Breast epithelium (tissue), 4 donors: ENCODE data around the gene BSN. TPM values are rescaled to one million over a fixed set of nuclear protein-coding genes. Genes with fewer than 3 reads are reported as not detected.

ENCODE experiments used
- DNase-seq, 2 donors: peaks; one replicate each; pipeline ENCODE4 v3.0.0-alpha.2; 2019; ENCODE audit warnings: low spot score in 2 of 2
- H3K27ac ChIP-seq, 2 donors: fragments of 200-600 bp; sonication (generic) in 1 of 2; one replicate each; pipeline ENCODE4 v1.5.1; 2016 to 2019; ENCODE audit warnings: mild to moderate bottlenecking in 1 of 2
- H3K27me3 ChIP-seq, 2 donors: fragments of 200-600 bp; sonication (generic) in 1 of 2; one replicate each; pipeline versions ENCODE4 v1.5.1 to v1.6.0; 2017 to 2019; ENCODE audit warnings: control low read depth in 1 of 2, mild to moderate bottlenecking in 1 of 2
- H3K36me3 ChIP-seq: fragments of 200-600 bp; one replicate; pipeline ENCODE4 v1.5.1; 2019
- H3K4me1 ChIP-seq, 2 donors: fragments of 200-600 bp; sonication (generic); one replicate each; pipeline ENCODE4 v1.5.1; 2016 to 2019; ENCODE audit warnings: control low read depth in 1 of 2
- H3K4me3 ChIP-seq, 3 donors: fragments of 200-600 bp; sonication (generic); 1 replicate in 2 of 3; 2 replicates in 1 of 3; pipeline ENCODE4 v1.5.1; 2016 to 2019; ENCODE audit warnings: mild to moderate bottlenecking in 3 of 3, moderate library complexity in 2 of 3
- H3K9me3 ChIP-seq, 2 donors: fragments of 200-600 bp; sonication (generic) in 1 of 2; one replicate each; pipeline ENCODE4 v1.5.1; 2016 to 2019; ENCODE audit warnings: control low read depth in 1 of 2
- POLR2A ChIP-seq: fragments of 450-650 bp; IDR thresholded peaks from one replicate; pipeline ENCODE4 v1.6.1; 2016; ENCODE audit warnings: antibody characterized with exemption, mild to moderate bottlenecking, moderate library complexity
- POLR2AphosphoS5 ChIP-seq, 3 donors: sonication (generic); formaldehyde crosslinking; IDR thresholded peaks; one replicate each; pipeline ENCODE4 v1.6.1; 2017; ENCODE audit warnings: antibody characterized with exemption in 3 of 3
- intact Hi-C: fragments of 100-400 bp; cut with DNase I; formaldehyde crosslinking; loops from one replicate; pipeline ENCODE4 v1.15.1; 2023; ENCODE audit warnings: low total_unique reads
- total RNA-seq, 3 donors: library from RNA; depleted of rRNA; stranded (reverse); fragments of >200 nt; gene quantifications; one replicate each; pipeline ENCODE4 v1.1.0, GENCODE V29; 2016
- TF ChIP-seq, protein P1 (sequence below), 3 donors: fragments of 450-650 bp; IDR thresholded peaks; one replicate each; pipeline ENCODE4 v1.5.1; 2016 to 2017; ENCODE audit warnings: antibody characterized with exemption in 3 of 3, mild to moderate bottlenecking in 3 of 3, moderate library complexity in 3 of 3

BSN gene
- total RNA-seq, 3 donors from 2014 or later, result 0.15 to 0.48 (median 0.33) TPM

- no peak overlapping the region for H3K4me3 ChIP-seq
- intact Hi-C loops, result no loop called here
- H3K36me3 ChIP-seq, result no peaks in the 10 kb centered on the region
- no peaks in the 10 kb centered on the region for H3K4me1 ChIP-seq
- H3K9me3 ChIP-seq, result no peaks in the 10 kb centered on the region
- no peak overlapping the region for H3K27ac ChIP-seq
- no peak for DNase-seq
- no peaks in the 10 kb centered on the region for H3K27me3 ChIP-seq
- TF ChIP-seq, protein P1, sequence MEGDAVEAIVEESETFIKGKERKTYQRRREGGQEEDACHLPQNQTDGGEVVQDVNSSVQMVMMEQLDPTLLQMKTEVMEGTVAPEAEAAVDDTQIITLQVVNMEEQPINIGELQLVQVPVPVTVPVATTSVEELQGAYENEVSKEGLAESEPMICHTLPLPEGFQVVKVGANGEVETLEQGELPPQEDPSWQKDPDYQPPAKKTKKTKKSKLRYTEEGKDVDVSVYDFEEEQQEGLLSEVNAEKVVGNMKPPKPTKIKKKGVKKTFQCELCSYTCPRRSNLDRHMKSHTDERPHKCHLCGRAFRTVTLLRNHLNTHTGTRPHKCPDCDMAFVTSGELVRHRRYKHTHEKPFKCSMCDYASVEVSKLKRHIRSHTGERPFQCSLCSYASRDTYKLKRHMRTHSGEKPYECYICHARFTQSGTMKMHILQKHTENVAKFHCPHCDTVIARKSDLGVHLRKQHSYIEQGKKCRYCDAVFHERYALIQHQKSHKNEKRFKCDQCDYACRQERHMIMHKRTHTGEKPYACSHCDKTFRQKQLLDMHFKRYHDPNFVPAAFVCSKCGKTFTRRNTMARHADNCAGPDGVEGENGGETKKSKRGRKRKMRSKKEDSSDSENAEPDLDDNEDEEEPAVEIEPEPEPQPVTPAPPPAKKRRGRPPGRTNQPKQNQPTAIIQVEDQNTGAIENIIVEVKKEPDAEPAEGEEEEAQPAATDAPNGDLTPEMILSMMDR (IDR thresholded peaks at IDR 0.05), result no peak
- TF ChIP-seq POLR2A (no peak), POLR2AphosphoS5 (IDR thresholded peaks at IDR 0.05) (no peak)
Measured at GRCh38 chr3:49652903-49653415, 98.7 kb downstream of the BSN start.

DNA sequence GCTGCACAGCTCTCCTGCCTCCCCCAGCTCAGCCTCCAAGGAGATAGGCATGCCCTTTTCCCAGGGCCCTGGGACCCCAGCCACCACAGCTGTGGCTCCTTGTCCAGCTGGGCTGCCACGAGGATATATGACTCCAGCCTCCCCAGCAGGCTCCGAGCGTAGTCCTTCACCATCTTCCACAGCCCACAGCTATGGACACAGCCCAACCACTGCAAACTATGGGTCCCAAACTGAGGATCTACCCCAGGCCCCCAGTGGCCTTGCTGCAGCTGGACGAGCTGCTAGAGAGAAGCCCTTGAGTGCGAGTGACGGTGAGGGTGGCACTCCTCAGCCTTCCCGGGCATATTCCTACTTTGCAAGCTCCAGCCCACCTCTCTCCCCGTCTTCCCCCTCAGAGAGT lies 99.3 kb downstream of the BSN start:
- no peaks in the 10 kb centered on the region for H3K36me3 ChIP-seq
- intact Hi-C loops, result no loop called here
- TF ChIP-seq POLR2AphosphoS5 (IDR thresholded peaks at IDR 0.05) (no peak), POLR2A (no peak)
- TF ChIP-seq, protein P1 (IDR thresholded peaks at IDR 0.05), result no peak
- H3K4me1 ChIP-seq, result no peaks in the 10 kb centered on the region
- no peak overlapping the region for H3K27ac ChIP-seq
- H3K9me3 ChIP-seq, result no peaks in the 10 kb centered on the region
- H3K4me3 ChIP-seq, result no peak overlapping the region
- H3K27me3 ChIP-seq, result no peaks in the 10 kb centered on the region
- DNase-seq, result no peak

GRCh38 chr3:49654176-49654825 lies 100.0 kb downstream of the BSN start:
- intact Hi-C loops, result no loop called here
- H3K9me3 ChIP-seq, result no peaks in the 10 kb centered on the region
- no peak for DNase-seq
- H3K4me1 ChIP-seq, result no peaks in the 10 kb centered on the region
- no peak overlapping the region for H3K4me3 ChIP-seq
- no peak overlapping the region for H3K27ac ChIP-seq
- H3K27me3 ChIP-seq, result no peaks in the 10 kb centered on the region
- TF ChIP-seq, protein P1 (IDR thresholded peaks at IDR 0.05), result no peak
- TF ChIP-seq POLR2AphosphoS5 (IDR thresholded peaks at IDR 0.05) (no peak), POLR2A (no peak)
- no peaks in the 10 kb centered on the region for H3K36me3 ChIP-seq

GRCh38 chr3:49654955-49655556 lies 100.8 kb downstream of the BSN start:
- intact Hi-C loops, result no loop called here
- Histone ChIP-seq H3K9me3 (no peaks in the 10 kb centered on the region), H3K4me1 (no peaks in the 10 kb centered on the region), H3K36me3 (no peaks in the 10 kb centered on the region), H3K27me3 (no peaks in the 10 kb centered on the region), H3K4me3 (no peak overlapping the region), H3K27ac (no peak overlapping the region)
- no peak for TF ChIP-seq POLR2AphosphoS5 (IDR thresholded peaks at IDR 0.05)
- TF ChIP-seq POLR2A, result no peak
- TF ChIP-seq, protein P1 (IDR thresholded peaks at IDR 0.05), result no peak
- DNase-seq, result no peak

DNA sequence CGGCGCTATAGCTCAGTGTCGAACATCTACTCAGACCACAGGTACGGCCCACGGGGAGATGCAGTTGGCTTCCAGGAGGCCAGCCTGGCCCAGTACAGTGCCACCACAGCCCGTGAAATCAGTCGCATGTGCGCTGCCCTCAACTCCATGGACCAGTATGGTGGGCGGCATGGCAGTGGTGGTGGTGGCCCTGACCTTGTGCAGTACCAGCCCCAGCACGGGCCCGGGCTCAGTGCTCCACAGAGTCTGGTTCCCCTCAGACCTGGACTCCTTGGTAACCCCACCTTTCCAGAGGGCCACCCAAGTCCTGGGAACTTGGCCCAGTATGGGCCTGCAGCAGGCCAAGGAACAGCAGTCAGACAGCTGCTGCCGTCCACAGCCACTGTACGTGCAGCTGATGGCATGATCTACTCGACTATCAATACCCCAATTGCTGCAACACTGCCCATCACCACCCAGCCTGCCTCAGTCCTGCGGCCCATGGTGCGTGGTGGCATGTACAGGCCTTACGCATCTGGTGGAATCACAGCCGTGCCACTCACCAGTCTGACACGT lies 101.5 kb downstream of the BSN start:
- intact Hi-C loops, result no loop called here
- no peak overlapping the region for H3K4me3 ChIP-seq
- H3K36me3 ChIP-seq, result no peaks in the 10 kb centered on the region
- TF ChIP-seq, protein P1 (IDR thresholded peaks at IDR 0.05), result no peak
- no peak for TF ChIP-seq POLR2AphosphoS5 (IDR thresholded peaks at IDR 0.05)
- TF ChIP-seq POLR2A, result no peak
- H3K27me3 ChIP-seq, result no peaks in the 10 kb centered on the region
- H3K9me3 ChIP-seq, result no peaks in the 10 kb centered on the region
- no peaks in the 10 kb centered on the region for H3K4me1 ChIP-seq
- no peak overlapping the region for H3K27ac ChIP-seq
- no peak for DNase-seq
